Effector memory CD4-positive, alpha-beta T cell (primary cell): ENCODE results near the gene SMARCD1.

Experiments used
- DNase-seq, 3 donors: peaks; one replicate each; pipeline ENCODE4 v3.0.0-alpha.2; 2020
- H3K27ac ChIP-seq: 2 replicates; pipeline ENCODE4 v1.7.0; 2013; ENCODE audit warnings: mild to moderate bottlenecking, low read length, moderate library complexity; ENCODE audit not compliant: insufficient read depth, poor library complexity, severe bottlenecking
- H3K27me3 ChIP-seq: replicated peaks from 2 replicates; pipeline ENCODE4 v1.7.0; 2013; ENCODE audit warnings: mild to moderate bottlenecking, low read length; ENCODE audit not compliant: insufficient read depth, control insufficient read depth, poor library complexity, severe bottlenecking
- H3K36me3 ChIP-seq: 2 replicates; pipeline ENCODE4 v1.7.0; 2013; ENCODE audit warnings: mild to moderate bottlenecking, low read length, moderate library complexity; ENCODE audit not compliant: control insufficient read depth, insufficient read depth
- H3K4me1 ChIP-seq: 2 replicates; pipeline ENCODE4 v1.7.0; 2013; ENCODE audit warnings: low read length, mild to moderate bottlenecking; ENCODE audit not compliant: control insufficient read depth, insufficient read depth, poor library complexity, severe bottlenecking
- H3K4me3 ChIP-seq: 2 replicates; pipeline ENCODE4 v1.7.0; 2013; ENCODE audit warnings: low read length, low read depth, mild to moderate bottlenecking; ENCODE audit not compliant: insufficient read depth, poor library complexity, severe bottlenecking
- H3K9me3 ChIP-seq: 2 replicates; pipeline ENCODE4 v1.7.0; 2013; ENCODE audit warnings: mild to moderate bottlenecking, low read length, moderate library complexity; ENCODE audit not compliant: control insufficient read depth
- total RNA-seq, 3 donors: gene quantifications; one replicate each; lab custom pipeline; 2026; lab: John Stamatoyannopoulos, UW

The SMARCD1 gene
- total RNA-seq: 56.2 to 84.8 (median 59.1) reads per million in 3 donors

- peak within 1 kb of the TSS; percentile 90 for H3K27ac ChIP-seq
- H3K27me3 ChIP-seq: no peaks in the 10 kb centered on the region
- no peaks in the 10 kb centered on the region for H3K9me3 ChIP-seq
- peak within 1 kb of the TSS; percentile 95 for H3K4me3 ChIP-seq
- peaks cover 23% of the 10 kb centered on the region for H3K36me3 ChIP-seq
- peak; percentile 76 to 80 (median 79) for DNase-seq
- peaks cover 7% of the 10 kb centered on the region for H3K4me1 ChIP-seq
These were observed at the start of gene SMARCD1 for GRCh38 chr12:50084775-50085614. TSS of gene SMARCD1 (plus strand) at chr12:50085342. CDS start at chr12:50085370, 28 bp downstream.

- Histone ChIP-seq H3K27me3 (no peaks in the 10 kb centered on the region), H3K27ac (no peak overlapping the region), H3K4me3 (no peak overlapping the region), H3K36me3 (no peaks in the 10 kb centered on the region), H3K9me3 (no peaks in the 10 kb centered on the region), H3K4me1 (no peaks in the 10 kb centered on the region)
- DNase-seq: no peak
These were observed 46.8 kb upstream of the SMARCD1 start for GRCh38 chr12:50038336-50038735.

GRCh38 chr12:50039151-50039835, 45.8 kb upstream of the SMARCD1 start:
- DNase-seq: peak; percentile 47 to 67 (median 57)
- H3K4me1 ChIP-seq: no peaks in the 10 kb centered on the region
- H3K4me3 ChIP-seq: no peak overlapping the region
- H3K27me3 ChIP-seq: no peaks in the 10 kb centered on the region
- no peaks in the 10 kb centered on the region for H3K36me3 ChIP-seq
- H3K9me3 ChIP-seq: no peaks in the 10 kb centered on the region
- H3K27ac ChIP-seq: no peak overlapping the region

GRCh38 chr12:50040657-50041056, 44.5 kb upstream of the SMARCD1 start:
- H3K4me3 ChIP-seq: no peak overlapping the region
- H3K27ac ChIP-seq: no peak overlapping the region
- H3K9me3 ChIP-seq: no peaks in the 10 kb centered on the region
- H3K4me1 ChIP-seq: no peaks in the 10 kb centered on the region
- H3K27me3 ChIP-seq: no peaks in the 10 kb centered on the region
- DNase-seq: no peak
- no peaks in the 10 kb centered on the region for H3K36me3 ChIP-seq

- Histone ChIP-seq H3K27me3 (no peaks in the 10 kb centered on the region), H3K4me1 (no peaks in the 10 kb centered on the region), H3K27ac (no peak overlapping the region), H3K9me3 (no peaks in the 10 kb centered on the region), H3K36me3 (no peaks in the 10 kb centered on the region), H3K4me3 (no peak overlapping the region)
- DNase-seq: no peak
These were observed 43.9 kb upstream of the SMARCD1 start for GRCh38 chr12:50041062-50041860.

GRCh38 chr12:50041962-50042361, 43.2 kb upstream of the SMARCD1 start:
- H3K4me1 ChIP-seq: no peaks in the 10 kb centered on the region
- no peaks in the 10 kb centered on the region for H3K27me3 ChIP-seq
- no peaks in the 10 kb centered on the region for H3K9me3 ChIP-seq
- H3K36me3 ChIP-seq: no peaks in the 10 kb centered on the region
- no peak overlapping the region for H3K27ac ChIP-seq
- no peak for DNase-seq
- H3K4me3 ChIP-seq: no peak overlapping the region

- no peaks in the 10 kb centered on the region for H3K9me3 ChIP-seq
- no peak overlapping the region for H3K27ac ChIP-seq
- H3K36me3 ChIP-seq: no peaks in the 10 kb centered on the region
- no peak for DNase-seq
- H3K27me3 ChIP-seq: no peaks in the 10 kb centered on the region
- no peaks in the 10 kb centered on the region for H3K4me1 ChIP-seq
- H3K4me3 ChIP-seq: no peak overlapping the region
These were observed 42.4 kb upstream of the SMARCD1 start for GRCh38 chr12:50042693-50043092.

GRCh38 chr12:50043308-50043707, 41.8 kb upstream of the SMARCD1 start:
- H3K4me1 ChIP-seq: no peaks in the 10 kb centered on the region
- no peak overlapping the region for H3K4me3 ChIP-seq
- H3K36me3 ChIP-seq: no peaks in the 10 kb centered on the region
- H3K9me3 ChIP-seq: no peaks in the 10 kb centered on the region
- H3K27ac ChIP-seq: no peak overlapping the region
- no peak for DNase-seq
- H3K27me3 ChIP-seq: no peaks in the 10 kb centered on the region

GRCh38 chr12:50043854-50044253, 41.3 kb upstream of the SMARCD1 start:
- Histone ChIP-seq H3K27ac (no peak overlapping the region), H3K4me3 (no peak overlapping the region), H3K4me1 (no peaks in the 10 kb centered on the region), H3K27me3 (no peaks in the 10 kb centered on the region), H3K9me3 (no peaks in the 10 kb centered on the region), H3K36me3 (no peaks in the 10 kb centered on the region)
- no peak for DNase-seq
